Measurements from ENCODE around the gene OR6X1. TPM values are rescaled to one million over a fixed set of nuclear protein-coding genes. Genes with fewer than 3 reads are reported as not detected.

OR6X1 gene
- total RNA-seq, 1 donor = not detected

GRCh38 chr11:123707206-123707605 lies 47.1 kb downstream of the OR6X1 start:
- Histone ChIP-seq H3K27me3 (ENCODE audit: insufficient read depth, low read length) (peaks cover 3% of the 10 kb centered on the region), H3K79me2 (ENCODE audit: insufficient read depth, low read length) (no peaks in the 10 kb centered on the region), H2AFZ (ENCODE audit: low read length) (no peak overlapping the region), H3K4me1 (ENCODE audit: insufficient read depth, low read length) (peaks cover 6% of the 10 kb centered on the region), H4K20me1 (ENCODE audit: insufficient read depth, low read length) (no peaks in the 10 kb centered on the region), H3K9me3 (ENCODE audit: low read depth, low read length) (no peaks in the 10 kb centered on the region), H3K4me3 (ENCODE audit: insufficient read depth, low read length) (no peak overlapping the region), H3K4me2 (ENCODE audit: insufficient read depth, low read length) (no peak overlapping the region), H3K36me3 (ENCODE audit: insufficient read depth, low read length) (no peaks in the 10 kb centered on the region), H3K27ac (ENCODE audit: low read depth, low read length) (no peak overlapping the region)
- no peak for DNase-seq (ENCODE audit: insufficient read length, low spot score, missing footprints)
- no peak for TF ChIP-seq CTCF (IDR thresholded peaks at IDR 0.05; ENCODE audit: extremely low read depth, low read depth, low read length)

- Histone ChIP-seq H3K4me1 (ENCODE audit: insufficient read depth, low read length) (peaks cover 8% of the 10 kb centered on the region), H2AFZ (ENCODE audit: low read length) (no peak overlapping the region)
- no peak for DNase-seq (ENCODE audit: insufficient read length, low spot score, missing footprints)
Observed at GRCh38 chr11:123704341-123704740, 50.0 kb downstream of the OR6X1 start.

More at GRCh38 chr11:123704341-123704740, 50.0 kb downstream of the OR6X1 start:
- H4K20me1 ChIP-seq (ENCODE audit: insufficient read depth, low read length) = no peaks in the 10 kb centered on the region
- no peak for TF ChIP-seq CTCF (IDR thresholded peaks at IDR 0.05; ENCODE audit: extremely low read depth, low read depth, low read length)
- peaks cover 3% of the 10 kb centered on the region for H3K27me3 ChIP-seq (ENCODE audit: insufficient read depth, low read length)
- no peaks in the 10 kb centered on the region for H3K36me3 ChIP-seq (ENCODE audit: insufficient read depth, low read length)
- H3K9me3 ChIP-seq (ENCODE audit: low read depth, low read length) = no peaks in the 10 kb centered on the region
- no peak overlapping the region for H3K4me2 ChIP-seq (ENCODE audit: insufficient read depth, low read length)
- H3K79me2 ChIP-seq (ENCODE audit: insufficient read depth, low read length) = no peaks in the 10 kb centered on the region
- H3K27ac ChIP-seq (ENCODE audit: low read depth, low read length) = no peak overlapping the region
- no peak overlapping the region for H3K4me3 ChIP-seq (ENCODE audit: insufficient read depth, low read length)

Small RNAs within 50 kb of the gene (small RNA-seq; reads per million reads assigned to genes)
- not detected for gene RNU1-21P

Other genes with a start within 250 kb of the OR6X1 start
- under 0.01 TPM in 2 replicates for gene SCN3B, start 99.9 kb downstream of the OR6X1 start, total RNA-seq
- gene ZNF202, start 12.9 kb downstream of the OR6X1 start, total RNA-seq = 5.6 and 6.5 TPM in 2 replicates
- gene OR6M1, start 51.8 kb upstream of the OR6X1 start, total RNA-seq = not detected in 2 replicates
- not detected in 2 replicates for gene TMEM225, start 131.2 kb upstream of the OR6X1 start, total RNA-seq
- under 0.01 TPM in 2 replicates for gene OR8D4, start 147.6 kb upstream of the OR6X1 start, total RNA-seq
- gene OR4D5, start 185.1 kb upstream of the OR6X1 start, total RNA-seq = not detected in 2 replicates
- gene OR6T1, start 189.3 kb upstream of the OR6X1 start, total RNA-seq = not detected in 2 replicates
- not detected in 2 replicates for gene OR10S1, start 223.3 kb upstream of the OR6X1 start, total RNA-seq
- gene OR10G6, start 240.6 kb upstream of the OR6X1 start, total RNA-seq = not detected in 2 replicates